ENCODE measurements around the gene CEP131. TPM values are rescaled to one million over a fixed set of nuclear protein-coding genes. Genes with fewer than 3 reads are reported as not detected.

CEP131 gene
- total RNA-seq, 1 donor from 2014 or later, result 6.1 TPM

- intact Hi-C loops (cut with DNase I), result loop anchor here (10.0 kb wide), 1 partner anchor 344 kb away; no protein-coding TSS in a partner anchor
- Histone ChIP-seq H3K36me3 (peaks cover 0 to 12% of the 10 kb centered on the region in 2 donors), H3K27ac (no peak overlapping the region), H3K9me3 (no peaks in the 10 kb centered on the region), H3K4me3 (no peak overlapping the region), H3K4me1 (peaks cover 21% of the 10 kb centered on the region), H3K27me3 (no peaks in the 10 kb centered on the region)
- no peak for DNase-seq (ENCODE audit: extremely low spot score in 2 of 2)
- TF ChIP-seq POLR2AphosphoS5 (IDR thresholded peaks at IDR 0.05; ENCODE audit: insufficient read depth in 1 of 2, low read depth in 1 of 2), result no peak
These were observed 27.7 kb upstream of the CEP131 start for GRCh38 chr17:81250286-81251093.

- DNase-seq (ENCODE audit: extremely low spot score in 2 of 2), result no peak
- no peak overlapping the region for H3K4me3 ChIP-seq
- no peak overlapping the region for H3K27ac ChIP-seq
- H3K9me3 ChIP-seq, result no peaks in the 10 kb centered on the region
- peaks cover 0 to 12% of the 10 kb centered on the region in 2 donors for H3K36me3 ChIP-seq
- intact Hi-C loops (cut with DNase I), result loop anchor here (10.0 kb wide), 1 partner anchor 345 kb away; no protein-coding TSS in a partner anchor
- no peaks in the 10 kb centered on the region for H3K27me3 ChIP-seq
- H3K4me1 ChIP-seq, result peaks cover 10% of the 10 kb centered on the region
- TF ChIP-seq POLR2A (IDR thresholded peaks at IDR 0.05), result no peak
- no peak for TF ChIP-seq CTCF (IDR thresholded peaks at IDR 0.05)
- TF ChIP-seq POLR2AphosphoS5 (IDR thresholded peaks at IDR 0.05; ENCODE audit: insufficient read depth in 1 of 2, low read depth in 1 of 2), result no peak
These were observed 26.7 kb upstream of the CEP131 start for GRCh38 chr17:81249223-81250040.

GRCh38 chr17:81248649-81249048 is 25.9 kb upstream of the CEP131 start:
- Histone ChIP-seq H3K27ac (no peak overlapping the region), H3K27me3 (no peaks in the 10 kb centered on the region), H3K36me3 (peaks cover 0 to 12% of the 10 kb centered on the region in 2 donors), H3K4me3 (no peak overlapping the region), H3K4me1 (peaks cover 7% of the 10 kb centered on the region), H3K9me3 (no peaks in the 10 kb centered on the region)
- intact Hi-C loops (cut with DNase I), result no loop called here
- DNase-seq (ENCODE audit: extremely low spot score in 2 of 2), result no peak
- TF ChIP-seq POLR2AphosphoS5 (IDR thresholded peaks at IDR 0.05; ENCODE audit: insufficient read depth in 1 of 2, low read depth in 1 of 2) (no peak), CTCF (IDR thresholded peaks at IDR 0.05) (no peak), POLR2A (IDR thresholded peaks at IDR 0.05) (no peak)

GRCh38 chr17:81247339-81247990 is 24.7 kb upstream of the CEP131 start:
- TF ChIP-seq POLR2A (IDR thresholded peaks at IDR 0.05) (no peak), POLR2AphosphoS5 (IDR thresholded peaks at IDR 0.05; ENCODE audit: insufficient read depth in 1 of 2, low read depth in 1 of 2) (no peak), CTCF (IDR thresholded peaks at IDR 0.05) (no peak)
- intact Hi-C loops (cut with DNase I), result no loop called here
- DNase-seq (ENCODE audit: extremely low spot score in 2 of 2), result no peak
- no peaks in the 10 kb centered on the region for H3K27me3 ChIP-seq
- H3K36me3 ChIP-seq, result peaks cover 0 to 12% of the 10 kb centered on the region in 2 donors
- no peak overlapping the region for H3K27ac ChIP-seq
- H3K4me1 ChIP-seq, result peaks cover 7% of the 10 kb centered on the region
- no peaks in the 10 kb centered on the region for H3K9me3 ChIP-seq
- H3K4me3 ChIP-seq, result no peak overlapping the region

- Histone ChIP-seq H3K36me3 (peaks cover 0 to 6% of the 10 kb centered on the region in 2 donors), H3K9me3 (no peaks in the 10 kb centered on the region), H3K4me3 (no peak overlapping the region), H3K27ac (no peak overlapping the region), H3K27me3 (no peaks in the 10 kb centered on the region), H3K4me1 (peaks cover 2% of the 10 kb centered on the region)
- intact Hi-C loops (cut with DNase I), result no loop called here
- no peak for TF ChIP-seq POLR2A (IDR thresholded peaks at IDR 0.05)
- no peak for DNase-seq (ENCODE audit: extremely low spot score in 2 of 2)
These were observed 24.0 kb upstream of the CEP131 start for GRCh38 chr17:81246679-81247338.

All from vagina (tissue), 2 donors.